ENCODE results near the gene MAP4K2. TPM values are rescaled to one million over a fixed set of nuclear protein-coding genes. Genes with fewer than 3 reads are reported as not detected.

The MAP4K2 gene
- total and polyA plus RNA-seq, 9 of the 15 experiments (the other 6 are each of a cell fraction or from before 2014, with no cell fraction given), result 0.13 to 14.5 (median 7.3) TPM

DNA sequence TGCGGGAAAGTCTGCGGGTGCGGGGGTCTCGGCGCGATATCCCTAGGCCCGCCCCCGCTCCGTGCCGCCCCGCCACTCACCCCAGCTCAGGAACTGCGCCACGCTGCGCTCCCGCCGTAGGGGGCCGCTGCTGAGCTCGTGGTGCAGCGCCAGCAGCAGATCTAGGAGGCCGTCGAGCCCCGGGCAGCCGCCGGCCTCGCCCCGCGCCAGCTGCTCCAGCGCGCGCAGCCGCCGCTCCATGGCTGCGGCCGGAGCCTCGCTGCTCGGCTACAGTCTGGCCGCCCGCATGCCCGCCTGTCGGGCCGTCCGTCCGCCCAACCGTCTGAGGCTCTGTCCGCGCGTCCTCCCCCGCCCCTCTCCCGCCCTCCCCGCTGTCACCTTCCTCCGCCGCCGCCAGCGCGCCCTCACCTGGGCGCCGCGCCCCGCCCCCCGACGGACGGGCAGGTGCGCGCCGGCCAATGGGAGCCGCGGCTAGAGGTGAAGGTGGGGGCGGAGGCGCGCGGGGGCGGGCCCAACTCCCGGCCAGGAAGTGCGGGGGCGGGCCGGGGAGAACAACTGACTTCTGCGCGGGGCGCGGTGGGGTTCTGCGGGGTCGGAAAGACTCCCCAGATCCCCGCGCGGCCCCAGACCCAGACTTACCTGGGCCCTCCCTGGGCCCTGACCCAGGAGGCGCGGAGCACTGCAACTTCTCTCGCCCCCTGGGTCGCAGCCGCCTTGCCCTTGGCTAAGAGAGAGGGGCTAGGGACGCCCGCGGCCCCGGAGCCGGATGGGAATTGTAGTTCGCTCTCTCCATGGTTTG, 41.5 kb upstream of the MAP4K2 start, which contains the start of gene CDC42BPG (continued):
- TF ChIP-seq FOXM1 (IDR thresholded peaks at IDR 0.05; ENCODE audit: low read depth) (no peak), FOXM1 (CRISPR knock-in tag; IDR thresholded peaks at IDR 0.05; ENCODE audit: low read depth) (no peak), TAF9B (IDR thresholded peaks at IDR 0.05; ENCODE audit: partially characterized antibody) (no peak), E2F3 (CRISPR knock-in tag; IDR thresholded peaks at IDR 0.05) (peak; percentile 79), TEAD2 (tag; IDR thresholded peaks at IDR 0.05) (no peak), POLR2B (IDR thresholded peaks at IDR 0.05; ENCODE audit: low read depth, partially characterized antibody) (peak; percentile 34), ZNF143 (CRISPR knock-in tag; IDR thresholded peaks at IDR 0.05) (peak; percentile 80), XRCC4 (IDR thresholded peaks at IDR 0.05; ENCODE audit: extremely low read depth, insufficient read depth, insufficient read length) (no peak), SMARCE1 (IDR thresholded peaks at IDR 0.05) (no peak), MCM3 (IDR thresholded peaks at IDR 0.05) (no peak), ETS2 (tag; IDR thresholded peaks at IDR 0.05; ENCODE audit: borderline replicate concordance, poor library complexity, severe bottlenecking) (no peak), RFX5 (IDR thresholded peaks at IDR 0.05; ENCODE audit: low read depth, low read length) (no peak), TAF15 (IDR thresholded peaks at IDR 0.05; ENCODE audit: low read depth, low read length) (no peak)
- TF ChIP-seq, protein P1, sequence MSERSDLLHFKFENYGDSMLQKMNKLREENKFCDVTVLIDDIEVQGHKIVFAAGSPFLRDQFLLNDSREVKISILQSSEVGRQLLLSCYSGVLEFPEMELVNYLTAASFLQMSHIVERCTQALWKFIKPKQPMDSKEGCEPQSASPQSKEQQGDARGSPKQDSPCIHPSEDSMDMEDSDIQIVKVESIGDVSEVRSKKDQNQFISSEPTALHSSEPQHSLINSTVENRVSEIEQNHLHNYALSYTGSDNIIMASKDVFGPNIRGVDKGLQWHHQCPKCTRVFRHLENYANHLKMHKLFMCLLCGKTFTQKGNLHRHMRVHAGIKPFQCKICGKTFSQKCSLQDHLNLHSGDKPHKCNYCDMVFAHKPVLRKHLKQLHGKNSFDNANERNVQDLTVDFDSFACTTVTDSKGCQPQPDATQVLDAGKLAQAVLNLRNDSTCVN (CRISPR knock-in tag; IDR thresholded peaks at IDR 0.05), result no peak
- TF ChIP-seq, protein P2, sequence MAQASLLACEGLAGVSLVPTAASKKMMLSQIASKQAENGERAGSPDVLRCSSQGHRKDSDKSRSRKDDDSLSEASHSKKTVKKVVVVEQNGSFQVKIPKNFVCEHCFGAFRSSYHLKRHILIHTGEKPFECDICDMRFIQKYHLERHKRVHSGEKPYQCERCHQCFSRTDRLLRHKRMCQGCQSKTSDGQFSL (CRISPR knock-in tag; IDR thresholded peaks at IDR 0.05), result peak; percentile 35; the same call in 1 of the 2 replicates
- TF ChIP-seq, protein P2 (tag; IDR thresholded peaks at IDR 0.05), result no peak; a peak in 1 of 4 replicates
- TF ChIP-seq, protein P3, sequence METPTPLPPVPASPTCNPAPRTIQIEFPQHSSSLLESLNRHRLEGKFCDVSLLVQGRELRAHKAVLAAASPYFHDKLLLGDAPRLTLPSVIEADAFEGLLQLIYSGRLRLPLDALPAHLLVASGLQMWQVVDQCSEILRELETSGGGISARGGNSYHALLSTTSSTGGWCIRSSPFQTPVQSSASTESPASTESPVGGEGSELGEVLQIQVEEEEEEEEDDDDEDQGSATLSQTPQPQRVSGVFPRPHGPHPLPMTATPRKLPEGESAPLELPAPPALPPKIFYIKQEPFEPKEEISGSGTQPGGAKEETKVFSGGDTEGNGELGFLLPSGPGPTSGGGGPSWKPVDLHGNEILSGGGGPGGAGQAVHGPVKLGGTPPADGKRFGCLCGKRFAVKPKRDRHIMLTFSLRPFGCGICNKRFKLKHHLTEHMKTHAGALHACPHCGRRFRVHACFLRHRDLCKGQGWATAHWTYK (CRISPR knock-in tag; IDR thresholded peaks at IDR 0.05), result peak; percentile 25; the same call in 1 of the 2 replicates
- TF ChIP-seq, protein P4, sequence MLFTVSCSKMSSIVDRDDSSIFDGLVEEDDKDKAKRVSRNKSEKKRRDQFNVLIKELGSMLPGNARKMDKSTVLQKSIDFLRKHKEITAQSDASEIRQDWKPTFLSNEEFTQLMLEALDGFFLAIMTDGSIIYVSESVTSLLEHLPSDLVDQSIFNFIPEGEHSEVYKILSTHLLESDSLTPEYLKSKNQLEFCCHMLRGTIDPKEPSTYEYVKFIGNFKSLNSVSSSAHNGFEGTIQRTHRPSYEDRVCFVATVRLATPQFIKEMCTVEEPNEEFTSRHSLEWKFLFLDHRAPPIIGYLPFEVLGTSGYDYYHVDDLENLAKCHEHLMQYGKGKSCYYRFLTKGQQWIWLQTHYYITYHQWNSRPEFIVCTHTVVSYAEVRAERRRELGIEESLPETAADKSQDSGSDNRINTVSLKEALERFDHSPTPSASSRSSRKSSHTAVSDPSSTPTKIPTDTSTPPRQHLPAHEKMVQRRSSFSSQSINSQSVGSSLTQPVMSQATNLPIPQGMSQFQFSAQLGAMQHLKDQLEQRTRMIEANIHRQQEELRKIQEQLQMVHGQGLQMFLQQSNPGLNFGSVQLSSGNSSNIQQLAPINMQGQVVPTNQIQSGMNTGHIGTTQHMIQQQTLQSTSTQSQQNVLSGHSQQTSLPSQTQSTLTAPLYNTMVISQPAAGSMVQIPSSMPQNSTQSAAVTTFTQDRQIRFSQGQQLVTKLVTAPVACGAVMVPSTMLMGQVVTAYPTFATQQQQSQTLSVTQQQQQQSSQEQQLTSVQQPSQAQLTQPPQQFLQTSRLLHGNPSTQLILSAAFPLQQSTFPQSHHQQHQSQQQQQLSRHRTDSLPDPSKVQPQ (CRISPR knock-in tag; IDR thresholded peaks at IDR 0.05; ENCODE audit: borderline replicate concordance), result no peak
- TF ChIP-seq, protein P5, sequence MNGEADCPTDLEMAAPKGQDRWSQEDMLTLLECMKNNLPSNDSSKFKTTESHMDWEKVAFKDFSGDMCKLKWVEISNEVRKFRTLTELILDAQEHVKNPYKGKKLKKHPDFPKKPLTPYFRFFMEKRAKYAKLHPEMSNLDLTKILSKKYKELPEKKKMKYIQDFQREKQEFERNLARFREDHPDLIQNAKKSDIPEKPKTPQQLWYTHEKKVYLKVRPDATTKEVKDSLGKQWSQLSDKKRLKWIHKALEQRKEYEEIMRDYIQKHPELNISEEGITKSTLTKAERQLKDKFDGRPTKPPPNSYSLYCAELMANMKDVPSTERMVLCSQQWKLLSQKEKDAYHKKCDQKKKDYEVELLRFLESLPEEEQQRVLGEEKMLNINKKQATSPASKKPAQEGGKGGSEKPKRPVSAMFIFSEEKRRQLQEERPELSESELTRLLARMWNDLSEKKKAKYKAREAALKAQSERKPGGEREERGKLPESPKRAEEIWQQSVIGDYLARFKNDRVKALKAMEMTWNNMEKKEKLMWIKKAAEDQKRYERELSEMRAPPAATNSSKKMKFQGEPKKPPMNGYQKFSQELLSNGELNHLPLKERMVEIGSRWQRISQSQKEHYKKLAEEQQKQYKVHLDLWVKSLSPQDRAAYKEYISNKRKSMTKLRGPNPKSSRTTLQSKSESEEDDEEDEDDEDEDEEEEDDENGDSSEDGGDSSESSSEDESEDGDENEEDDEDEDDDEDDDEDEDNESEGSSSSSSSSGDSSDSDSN (IDR thresholded peaks at IDR 0.05; ENCODE audit: borderline replicate concordance in 1 of 2, low read depth in 2 of 2, low read length in 2 of 2), result peak; percentile 92 to 93

Measured in K562 (cell line).